A549 (cell line): ENCODE data around the gene SLC30A1. TPM values are rescaled to one million over a fixed set of nuclear protein-coding genes. Genes with fewer than 3 reads are reported as not detected.

ENCODE experiments used
- ATAC-seq, 2 experiments: fragments of 200-7000 bp in 1 of 2; fragments of >200 bp in 1 of 2; cut with Nextera tagmentation in 1 of 2; cut with Tn5 transposase in 1 of 2; 3 replicates each; pipeline versions ENCODE4 v1.8.0 to v1.9.1; 2018 to 2020; ENCODE audit warnings: mild to moderate bottlenecking in 1 of 2, moderate library complexity in 1 of 2
- CTCF ChIA-PET: fragments of 300-600 bp; sonication (Branson Sonifier 250); formaldehyde crosslinking; extraction: SDS; loops from one replicate; lab custom pipeline; 2021; ENCODE audit warnings: antibody characterized with exemption, inconsistent platforms; lab: Yijun Ruan, JAX
- POLR2A ChIA-PET: fragments of 350-600 bp; formaldehyde crosslinking; extraction: SDS; loops from one replicate; lab custom pipeline; 2021; ENCODE audit warnings: antibody characterized with exemption, inconsistent platforms; lab: Yijun Ruan, JAX
- DNase-seq, 2 experiments: peaks; one replicate each; pipeline versions ENCODE4 v3.0.0 to v3.0.0-alpha.2; 2011 to 2016; ENCODE audit warnings: low read depth in 1 of 2, low spot score in 1 of 2
- FAIRE-seq: peaks from 2 replicates; lab custom pipeline; 2011; peaks lifted over from hg19 to GRCh38; lab: Jason Lieb, UNC
- H3K27ac ChIP-seq, 2 experiments: fragments of >200 bp; sonication (Bioruptor Twin); formaldehyde crosslinking; 3 replicates each; pipeline ENCODE4 v1.5.1; 2016 to 2017
- H3K4me1 ChIP-seq: fragments of >200 bp; sonication (Bioruptor Twin); formaldehyde crosslinking; 3 replicates; pipeline ENCODE4 v1.6.1; 2016
- H3K4me2 ChIP-seq: fragments of >200 bp; sonication (Bioruptor Twin); formaldehyde crosslinking; 3 replicates; pipeline ENCODE4 v1.6.1; 2016
- H3K4me3 ChIP-seq: fragments of >200 bp; sonication (Bioruptor Twin); formaldehyde crosslinking; 3 replicates; pipeline ENCODE4 v1.5.1; 2016
- H3K9me3 ChIP-seq: fragments of >200 bp; sonication (Bioruptor Twin); formaldehyde crosslinking; 3 replicates; pipeline ENCODE4 v1.6.1; 2016
- EHF ChIP-seq: fragments of 250-450 bp; sonication (Bioruptor Pico); IDR thresholded peaks from 2 replicates; pipeline ENCODE4 v1.5.0; 2020; ENCODE audit warnings: mild to moderate bottlenecking
- FOXS1 ChIP-seq: fragments of 250-450 bp; sonication (Bioruptor Pico); IDR thresholded peaks from 2 replicates; pipeline ENCODE4 v1.5.0; 2020; ENCODE audit warnings: mild to moderate bottlenecking, moderate library complexity
- JUN ChIP-seq, 2 experiments: fragments of >200 bp; sonication (Bioruptor Twin); formaldehyde crosslinking; IDR thresholded peaks; 2 replicates in 1 of 2; 3 replicates in 1 of 2; pipeline ENCODE4 v1.6.1; 2016 to 2017
- KDM1A ChIP-seq: fragments of 200-600 bp; sonication (generic); IDR thresholded peaks from 2 replicates; pipeline ENCODE4 v1.6.1; 2016; ENCODE audit warnings: low read depth, mild to moderate bottlenecking
- MAZ ChIP-seq: fragments of 150-350 bp; IDR thresholded peaks from 2 replicates; pipeline ENCODE4 v1.6.1; 2014; ENCODE audit warnings: antibody characterized with exemption, low read depth, low read length, borderline replicate concordance
- PHF8 ChIP-seq: fragments of 200-600 bp; sonication (generic); IDR thresholded peaks from 2 replicates; pipeline ENCODE4 v1.6.1; 2016; ENCODE audit warnings: low read depth, mild to moderate bottlenecking, antibody characterized with exemption, moderate library complexity, borderline replicate concordance
- POLR2A ChIP-seq: IDR thresholded peaks from 2 replicates; pipeline ENCODE4 v1.6.1; 2012; ENCODE audit warnings: mild to moderate bottlenecking, low read length
- RAD21 ChIP-seq, 2 experiments: fragments of >200 bp in 1 of 2; sonication (Bioruptor Twin) in 1 of 2; formaldehyde crosslinking in 1 of 2; IDR thresholded peaks in 1 of 2; conservative IDR thresholded peaks in 1 of 2; 2 replicates in 1 of 2; 3 replicates in 1 of 2; pipeline ENCODE4 v1.6.1; 2012 to 2018; ENCODE audit warnings: inconsistent platforms in 1 of 2
- SMC3 ChIP-seq: fragments of >200 bp; sonication (Bioruptor Twin); formaldehyde crosslinking; IDR thresholded peaks from 3 replicates; pipeline ENCODE4 v1.6.1; 2018; ENCODE audit warnings: inconsistent platforms
- ZFP36 ChIP-seq: fragments of 450-650 bp; IDR thresholded peaks from 2 replicates; pipeline ENCODE4 v1.6.1; 2014; ENCODE audit warnings: borderline replicate concordance; ENCODE audit not compliant: partially characterized antibody
- whole genome bisulfite sequencing: methylation state at CpG from one replicate; pipeline ENCODE4 v1.1.6; 2017; ENCODE audit errors: missing lambda C conversion rate; 5-methylcytosine and 5-hydroxymethylcytosine counted together
- polyA plus RNA-seq, 4 experiments: library from polyadenylated mRNA; depleted of rRNA in 3 of 4; stranded (reverse); fragments of >200 nt; fragmentation: RNase III in 1 of 4; extraction: RNeasy Plus Mini Kit Qiagen cat#74134 plus additional on column Dnase treatment in 1 of 4; gene quantifications; 2 replicates in 3 of 4; 3 replicates in 1 of 4; pipeline ENCODE4 v1.2.3, GENCODE V29; 2011 to 2017
- TF ChIP-seq, protein P1 (sequence below): fragments of 250-450 bp; sonication (Bioruptor Pico); IDR thresholded peaks from 2 replicates; pipeline ENCODE4 v1.5.0; 2021; ENCODE audit warnings: mild to moderate bottlenecking, moderate library complexity, borderline replicate concordance
- TF ChIP-seq, protein P2 (sequence below): fragments of >200 bp; sonication (Bioruptor Twin); formaldehyde crosslinking; IDR thresholded peaks from 3 replicates; pipeline ENCODE4 v1.6.1; 2016
- TF ChIP-seq, protein P3 (sequence below): fragments of >200 bp; sonication (Bioruptor Twin); formaldehyde crosslinking; IDR thresholded peaks from 2 replicates; pipeline ENCODE4 v1.6.1; 2016
- TF ChIP-seq, protein P4 (sequence below): IDR thresholded peaks from 2 replicates; pipeline ENCODE4 v1.6.1; 2012; ENCODE audit warnings: low read depth, borderline replicate concordance
- TF ChIP-seq, protein P5 (sequence below): fragments of >200 bp; sonication (Bioruptor Twin); formaldehyde crosslinking; IDR thresholded peaks from 3 replicates; pipeline ENCODE4 v1.5.1; 2016
- TF ChIP-seq, protein P6 (sequence below): IDR thresholded peaks from 2 replicates; pipeline ENCODE4 v1.6.1; 2012

Gene SLC30A1
- polyA plus RNA-seq, 2 of the 4 experiments (the other 2 are of a cell fraction): 20.6 to 27.0 TPM

DNA sequence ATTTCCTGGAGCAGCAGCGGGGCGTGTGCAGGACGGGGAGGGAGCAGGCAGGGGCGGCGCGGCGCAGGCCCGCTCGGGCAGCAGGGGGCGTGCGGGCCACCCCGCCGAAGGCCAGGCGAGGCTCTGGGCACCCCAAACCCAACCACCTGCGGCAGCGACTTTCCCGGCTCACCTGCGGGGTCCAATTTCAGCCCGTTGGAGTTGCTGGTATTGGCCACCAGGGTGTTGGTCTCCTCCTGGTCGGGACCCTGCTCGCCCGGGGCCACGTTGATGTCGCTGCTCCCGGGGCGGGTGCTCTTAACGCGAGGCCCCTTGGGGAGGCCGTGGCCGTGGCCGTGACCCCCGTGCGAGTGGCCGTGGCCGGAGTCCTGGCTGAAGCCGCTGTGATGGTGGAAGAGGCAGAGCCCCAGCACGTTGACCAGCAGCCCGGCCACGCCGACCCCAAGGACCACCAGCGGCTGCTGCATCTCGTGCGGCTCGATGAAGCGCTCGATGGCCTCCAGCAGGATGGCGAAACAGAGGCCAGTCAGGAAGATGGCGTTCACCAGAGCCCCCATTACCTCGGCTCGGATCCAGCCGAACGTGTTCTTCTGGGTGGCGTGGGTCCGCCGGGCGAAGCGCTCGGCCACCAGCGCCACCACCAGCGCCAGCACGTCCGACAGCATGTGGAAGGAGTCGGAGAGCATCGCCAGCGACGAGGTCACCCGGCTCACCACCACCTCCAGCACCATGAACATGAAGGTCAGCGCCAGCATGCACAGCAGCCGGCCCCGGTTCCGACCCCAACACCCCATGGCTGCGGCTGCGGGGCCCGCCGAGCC, 932 bp downstream of the SLC30A1 start:
- POLR2A ChIA-PET: interaction anchor here (1.0 to 2.2 kb wide), 13 partner anchors 28 to 254 kb away, joined by 3 to 18 read pairs (median 5); partner anchors contain the start of gene NEK2
- DNase-seq: peak; percentile 76 to 84

DNA sequence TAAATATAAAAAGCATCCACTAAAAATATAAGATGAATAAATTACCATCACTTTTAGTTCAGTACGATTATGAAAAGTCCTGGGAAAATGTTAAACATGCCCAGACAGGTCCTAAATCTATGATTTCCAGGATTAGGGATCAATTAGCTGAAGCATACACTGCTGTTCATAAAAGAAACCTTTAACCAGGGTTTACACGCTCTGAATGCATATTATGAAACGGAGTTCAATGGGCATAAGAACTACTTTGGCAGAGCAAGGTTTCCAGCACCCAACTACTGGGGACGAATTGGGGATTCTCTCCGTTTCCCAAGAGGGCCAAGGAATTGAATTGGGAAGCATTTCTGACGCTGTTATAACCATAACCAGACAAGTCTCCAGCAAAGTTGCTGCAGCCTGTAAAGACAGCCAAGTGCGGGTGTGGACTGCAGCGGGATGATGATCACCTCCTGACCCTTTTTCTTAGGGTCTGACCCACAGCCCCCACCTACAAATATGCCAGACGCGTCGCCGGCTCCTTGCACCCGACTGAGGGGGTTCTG, 1.6 kb downstream of the SLC30A1 start:
- POLR2A ChIA-PET: interaction anchor here (1.0 to 1.2 kb wide), 2 partner anchors 63 to 195 kb away, joined by 3 to 4 read pairs; no protein-coding TSS in a partner anchor
- peak overlapping the region; percentile 91 for H3K4me3 ChIP-seq
- DNase-seq (no peak), FAIRE-seq (no peak), ATAC-seq (peak; percentile 0 to 5; a peak in 3 of 6 replicates)
- H3K4me1 ChIP-seq: peaks cover 43% of the 10 kb centered on the region
- peak overlapping the region; percentile 95 to 96 for H3K27ac ChIP-seq
- peak overlapping the region; percentile 94 for H3K4me2 ChIP-seq
- WGBS: 1% methylated on average over 11 of the region's 13 CpGs
- CTCF ChIA-PET: interaction anchor here (0.8 to 1.8 kb wide), 6 partner anchors 25 to 78 kb away, joined by 3 to 8 read pairs (median 5); no protein-coding TSS in a partner anchor
- TF ChIP-seq, protein P1, sequence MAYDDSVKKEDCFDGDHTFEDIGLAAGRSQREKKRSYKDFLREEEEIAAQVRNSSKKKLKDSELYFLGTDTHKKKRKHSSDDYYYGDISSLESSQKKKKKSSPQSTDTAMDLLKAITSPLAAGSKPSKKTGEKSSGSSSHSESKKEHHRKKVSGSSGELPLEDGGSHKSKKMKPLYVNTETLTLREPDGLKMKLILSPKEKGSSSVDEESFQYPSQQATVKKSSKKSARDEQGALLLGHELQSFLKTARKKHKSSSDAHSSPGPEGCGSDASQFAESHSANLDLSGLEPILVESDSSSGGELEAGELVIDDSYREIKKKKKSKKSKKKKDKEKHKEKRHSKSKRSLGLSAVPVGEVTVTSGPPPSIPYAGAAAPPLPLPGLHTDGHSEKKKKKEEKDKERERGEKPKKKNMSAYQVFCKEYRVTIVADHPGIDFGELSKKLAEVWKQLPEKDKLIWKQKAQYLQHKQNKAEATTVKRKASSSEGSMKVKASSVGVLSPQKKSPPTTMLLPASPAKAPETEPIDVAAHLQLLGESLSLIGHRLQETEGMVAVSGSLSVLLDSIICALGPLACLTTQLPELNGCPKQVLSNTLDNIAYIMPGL (CRISPR knock-in tag): no peak
- TF ChIP-seq, protein P2, sequence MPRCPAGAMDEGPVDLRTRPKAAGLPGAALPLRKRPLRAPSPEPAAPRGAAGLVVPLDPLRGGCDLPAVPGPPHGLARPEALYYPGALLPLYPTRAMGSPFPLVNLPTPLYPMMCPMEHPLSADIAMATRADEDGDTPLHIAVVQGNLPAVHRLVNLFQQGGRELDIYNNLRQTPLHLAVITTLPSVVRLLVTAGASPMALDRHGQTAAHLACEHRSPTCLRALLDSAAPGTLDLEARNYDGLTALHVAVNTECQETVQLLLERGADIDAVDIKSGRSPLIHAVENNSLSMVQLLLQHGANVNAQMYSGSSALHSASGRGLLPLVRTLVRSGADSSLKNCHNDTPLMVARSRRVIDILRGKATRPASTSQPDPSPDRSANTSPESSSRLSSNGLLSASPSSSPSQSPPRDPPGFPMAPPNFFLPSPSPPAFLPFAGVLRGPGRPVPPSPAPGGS: no peak
- no peaks in the 10 kb centered on the region for H3K9me3 ChIP-seq

More for the DNA sequence above, 932 bp downstream of the SLC30A1 start:
- TF ChIP-seq, protein P3, sequence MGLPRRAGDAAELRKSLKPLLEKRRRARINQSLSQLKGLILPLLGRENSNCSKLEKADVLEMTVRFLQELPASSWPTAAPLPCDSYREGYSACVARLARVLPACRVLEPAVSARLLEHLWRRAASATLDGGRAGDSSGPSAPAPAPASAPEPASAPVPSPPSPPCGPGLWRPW: no peak
- TF ChIP-seq SMC3: peak; percentile 85
- no peak for TF ChIP-seq FOXS1
- TF ChIP-seq KDM1A: no peak
- TF ChIP-seq, protein P4, sequence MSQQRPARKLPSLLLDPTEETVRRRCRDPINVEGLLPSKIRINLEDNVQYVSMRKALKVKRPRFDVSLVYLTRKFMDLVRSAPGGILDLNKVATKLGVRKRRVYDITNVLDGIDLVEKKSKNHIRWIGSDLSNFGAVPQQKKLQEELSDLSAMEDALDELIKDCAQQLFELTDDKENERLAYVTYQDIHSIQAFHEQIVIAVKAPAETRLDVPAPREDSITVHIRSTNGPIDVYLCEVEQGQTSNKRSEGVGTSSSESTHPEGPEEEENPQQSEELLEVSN: peak; percentile 56
- TF ChIP-seq, protein P5, sequence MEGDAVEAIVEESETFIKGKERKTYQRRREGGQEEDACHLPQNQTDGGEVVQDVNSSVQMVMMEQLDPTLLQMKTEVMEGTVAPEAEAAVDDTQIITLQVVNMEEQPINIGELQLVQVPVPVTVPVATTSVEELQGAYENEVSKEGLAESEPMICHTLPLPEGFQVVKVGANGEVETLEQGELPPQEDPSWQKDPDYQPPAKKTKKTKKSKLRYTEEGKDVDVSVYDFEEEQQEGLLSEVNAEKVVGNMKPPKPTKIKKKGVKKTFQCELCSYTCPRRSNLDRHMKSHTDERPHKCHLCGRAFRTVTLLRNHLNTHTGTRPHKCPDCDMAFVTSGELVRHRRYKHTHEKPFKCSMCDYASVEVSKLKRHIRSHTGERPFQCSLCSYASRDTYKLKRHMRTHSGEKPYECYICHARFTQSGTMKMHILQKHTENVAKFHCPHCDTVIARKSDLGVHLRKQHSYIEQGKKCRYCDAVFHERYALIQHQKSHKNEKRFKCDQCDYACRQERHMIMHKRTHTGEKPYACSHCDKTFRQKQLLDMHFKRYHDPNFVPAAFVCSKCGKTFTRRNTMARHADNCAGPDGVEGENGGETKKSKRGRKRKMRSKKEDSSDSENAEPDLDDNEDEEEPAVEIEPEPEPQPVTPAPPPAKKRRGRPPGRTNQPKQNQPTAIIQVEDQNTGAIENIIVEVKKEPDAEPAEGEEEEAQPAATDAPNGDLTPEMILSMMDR: peak; percentile 78
- peak; percentile 46 to 72; a peak in 4 of 5 replicates for TF ChIP-seq RAD21 (conservative IDR thresholded peaks at IDR 0.05 in 1 of 2, IDR thresholded peaks at IDR 0.05 in 1 of 2)
- 0 out of 2 replicates have a peak, but pooled peaks have one; percentile 41 for TF ChIP-seq MAZ
- TF ChIP-seq, protein P6, sequence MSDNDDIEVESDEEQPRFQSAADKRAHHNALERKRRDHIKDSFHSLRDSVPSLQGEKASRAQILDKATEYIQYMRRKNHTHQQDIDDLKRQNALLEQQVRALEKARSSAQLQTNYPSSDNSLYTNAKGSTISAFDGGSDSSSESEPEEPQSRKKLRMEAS: peak; percentile 83
- no peak for TF ChIP-seq ZFP36
- TF ChIP-seq PHF8: peak; percentile 50; the same call in 1 of the 2 replicates
- TF ChIP-seq EHF (CRISPR knock-in tag): 0 out of 2 replicates have a peak, but pooled peaks have one; percentile 4
- TF ChIP-seq POLR2A: peak; percentile 47
- peak in 1 of 2 experiments; percentile 42; a peak in 1 of 5 replicates for TF ChIP-seq JUN (IDR thresholded peaks at IDR 0.05)
- CTCF ChIA-PET: interaction anchor here (0.8 to 3.2 kb wide), 11 partner anchors 10 to 254 kb away, joined by 3 to 32 read pairs (median 5); no protein-coding TSS in a partner anchor
- H3K4me1 ChIP-seq: peaks cover 41% of the 10 kb centered on the region
- ATAC-seq (peak; percentile 71 to 83), FAIRE-seq (no peak)
- peak overlapping the region; percentile 94 for H3K4me2 ChIP-seq
- WGBS: 5% methylated on average over 4 of the region's 75 CpGs
- H3K4me3 ChIP-seq: peak overlapping the region; percentile 91
- H3K27ac ChIP-seq: peak overlapping the region; percentile 95 to 96
- H3K9me3 ChIP-seq: no peaks in the 10 kb centered on the region
